ENCODE results near the gene SFI1. TPM values are rescaled to one million over a fixed set of nuclear protein-coding genes. Genes with fewer than 3 reads are reported as not detected.

Gene SFI1
- total and polyA plus RNA-seq, 4 donors = 16.7 to 59.6 (median 30.3) TPM

DNA sequence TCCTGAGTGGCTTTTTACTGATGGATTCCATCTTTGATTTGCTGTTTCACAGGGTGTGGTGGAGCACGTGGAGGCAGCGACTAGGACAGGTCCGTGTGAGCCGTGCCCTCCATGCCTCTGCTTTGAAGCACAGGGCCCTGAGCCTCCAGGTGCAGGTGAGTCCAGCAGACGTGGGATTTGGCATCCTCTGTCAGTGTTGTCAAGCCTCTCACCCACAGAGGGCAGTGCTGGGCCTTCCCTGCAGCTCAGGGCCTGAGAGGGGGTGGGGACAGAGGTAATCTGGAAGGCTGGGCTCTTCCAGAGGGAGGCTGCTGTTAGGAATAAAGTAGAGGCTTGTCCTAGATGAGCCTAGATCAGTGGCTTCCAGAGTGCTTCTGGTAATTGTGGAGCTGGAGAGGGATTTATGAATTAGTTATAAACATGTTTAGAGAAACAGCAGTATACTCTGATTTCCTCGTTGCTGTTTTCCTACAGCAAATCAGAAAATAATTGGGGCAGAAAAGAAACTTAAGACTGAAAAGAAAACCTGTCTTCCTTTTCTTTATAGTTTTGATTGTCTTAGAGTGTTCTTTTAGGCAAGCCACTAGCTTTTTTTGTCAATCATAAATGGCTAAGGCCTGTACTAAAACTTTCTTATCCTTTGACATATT is 65.0 kb downstream of the SFI1 start:
- DNase-seq (ENCODE audit: low read depth in 4 of 6, low spot score in 6 of 6) = peak in 4 of 6 donors; percentile 20 to 73 (median 46)
- Histone ChIP-seq H3K4me1 (ENCODE audit: control insufficient read depth, insufficient read depth, low read length) (no peaks in the 10 kb centered on the region), H3K36me3 (ENCODE audit: control insufficient read depth, insufficient read depth, low read length) (peaks cover 12% of the 10 kb centered on the region), H3K9me3 (ENCODE audit: control insufficient read depth, insufficient read depth, low read length) (no peaks in the 10 kb centered on the region), H3K27me3 (ENCODE audit: control insufficient read depth, insufficient read depth, low read length) (no peaks in the 10 kb centered on the region), H3K27ac (ENCODE audit: low read depth, low read length) (no peak overlapping the region), H3K4me3 (ENCODE audit: low read depth, low read length) (no peak overlapping the region)
- 25% methylated on average over 4 of the region's 6 CpGs for WGBS (ENCODE audit: insufficient coverage)

DNA sequence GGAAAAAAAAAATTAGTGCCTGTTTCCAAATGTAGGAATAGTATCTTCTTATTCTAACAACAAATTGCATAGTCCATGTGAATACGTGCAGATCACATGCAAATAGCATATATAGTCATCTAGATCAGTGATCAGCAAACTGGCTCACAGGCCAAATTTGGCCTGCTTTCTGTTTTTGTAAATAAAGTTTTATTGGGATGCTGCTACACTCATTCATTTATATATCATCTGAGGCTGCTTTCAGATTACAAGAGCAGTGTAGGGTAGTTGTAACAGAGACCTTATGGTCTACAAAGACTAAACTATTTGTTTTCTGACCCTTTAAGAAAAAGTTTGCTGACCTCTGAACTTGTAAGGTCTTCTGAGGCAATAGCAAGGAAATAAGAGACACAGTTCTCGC is 65.6 kb downstream of the SFI1 start:
- no CpG with 5 or more reads among the region's 2 CpGs for WGBS (ENCODE audit: insufficient coverage)

DNA sequence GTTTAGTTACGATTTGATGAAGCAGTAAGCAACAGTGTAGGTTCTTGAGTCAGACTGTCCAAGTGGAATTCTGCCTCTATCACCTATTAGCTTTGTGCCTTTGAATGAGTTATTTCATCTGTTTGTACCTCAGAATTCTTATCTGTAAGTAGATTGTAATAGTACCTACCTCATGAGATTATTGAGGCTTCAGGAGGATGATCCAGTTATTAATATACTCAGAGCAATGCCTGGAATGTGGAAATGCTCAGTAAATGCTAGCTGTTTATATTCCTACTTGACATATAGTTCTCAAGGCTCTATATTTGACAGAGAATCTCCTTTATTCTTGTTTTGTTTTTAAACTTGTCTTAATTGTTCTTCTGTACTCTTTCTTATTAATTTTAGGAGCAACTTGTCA is 70.1 kb downstream of the SFI1 start:
- Histone ChIP-seq H3K4me1 (ENCODE audit: control insufficient read depth, insufficient read depth, low read length) (no peaks in the 10 kb centered on the region), H3K9me3 (ENCODE audit: control insufficient read depth, insufficient read depth, low read length) (no peaks in the 10 kb centered on the region), H3K27ac (ENCODE audit: low read depth, low read length) (no peak overlapping the region), H3K36me3 (ENCODE audit: control insufficient read depth, insufficient read depth, low read length) (peaks cover 8% of the 10 kb centered on the region), H3K27me3 (ENCODE audit: control insufficient read depth, insufficient read depth, low read length) (no peaks in the 10 kb centered on the region), H3K4me3 (ENCODE audit: low read depth, low read length) (no peak overlapping the region)
- no peak for DNase-seq (ENCODE audit: low read depth in 4 of 6, low spot score in 6 of 6)
- WGBS (ENCODE audit: insufficient coverage) = no CpG with 5 or more reads among the region's 1 CpG

More for the DNA sequence above, 65.6 kb downstream of the SFI1 start:
- Histone ChIP-seq H3K36me3 (ENCODE audit: control insufficient read depth, insufficient read depth, low read length) (peaks cover 12% of the 10 kb centered on the region), H3K27ac (ENCODE audit: low read depth, low read length) (no peak overlapping the region), H3K9me3 (ENCODE audit: control insufficient read depth, insufficient read depth, low read length) (no peaks in the 10 kb centered on the region), H3K4me1 (ENCODE audit: control insufficient read depth, insufficient read depth, low read length) (no peaks in the 10 kb centered on the region), H3K4me3 (ENCODE audit: low read depth, low read length) (no peak overlapping the region), H3K27me3 (ENCODE audit: control insufficient read depth, insufficient read depth, low read length) (no peaks in the 10 kb centered on the region)
- no peak for DNase-seq (ENCODE audit: low read depth in 4 of 6, low spot score in 6 of 6)

DNA sequence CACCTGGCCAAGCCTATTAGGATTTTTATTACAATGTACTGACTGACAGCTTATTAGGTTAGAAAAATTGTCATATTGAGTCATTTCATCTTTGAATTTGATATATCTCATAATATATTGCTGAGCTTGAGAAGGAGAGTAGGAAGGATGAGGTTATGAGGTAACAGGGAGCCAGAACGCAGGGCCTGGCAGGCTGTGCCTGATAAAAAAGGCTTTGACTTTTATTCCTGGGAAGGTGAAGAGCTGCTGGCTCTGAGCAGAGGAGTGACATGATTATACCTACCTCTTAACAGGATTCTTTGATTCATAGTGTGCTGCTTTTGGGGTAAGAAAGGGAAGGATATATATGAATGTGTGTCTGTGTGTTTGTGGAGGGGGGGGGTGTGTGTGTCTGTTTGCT is 70.9 kb downstream of the SFI1 start:
- H3K27ac ChIP-seq (ENCODE audit: low read depth, low read length) = no peak overlapping the region
- no peaks in the 10 kb centered on the region for H3K4me1 ChIP-seq (ENCODE audit: control insufficient read depth, insufficient read depth, low read length)
- H3K27me3 ChIP-seq (ENCODE audit: control insufficient read depth, insufficient read depth, low read length) = no peaks in the 10 kb centered on the region
- no peaks in the 10 kb centered on the region for H3K9me3 ChIP-seq (ENCODE audit: control insufficient read depth, insufficient read depth, low read length)
- H3K4me3 ChIP-seq (ENCODE audit: low read depth, low read length) = no peak overlapping the region
- no peak for DNase-seq (ENCODE audit: low read depth in 4 of 6, low spot score in 6 of 6)
- peaks cover 8% of the 10 kb centered on the region for H3K36me3 ChIP-seq (ENCODE audit: control insufficient read depth, insufficient read depth, low read length)
- 100% methylated on average over 1 of the region's 1 CpG for WGBS (ENCODE audit: insufficient coverage)

DNA sequence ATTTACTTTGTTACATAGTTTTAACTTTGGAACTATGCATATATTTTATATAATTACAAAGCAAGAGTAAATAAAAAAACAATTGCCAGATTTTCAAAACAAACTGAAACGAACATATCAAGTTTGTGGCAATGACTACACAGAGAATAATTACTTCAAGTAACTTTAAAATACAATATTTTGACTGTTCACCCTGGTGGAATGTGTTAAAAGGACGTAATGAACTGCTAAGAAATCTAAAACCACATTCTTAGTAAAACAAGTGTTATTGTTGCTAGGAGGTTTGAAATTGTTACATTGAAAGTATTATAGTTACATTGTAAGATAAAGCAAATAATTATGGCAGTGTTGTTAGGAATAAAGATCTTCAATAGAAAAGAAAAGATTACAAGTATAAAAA is 71.4 kb downstream of the SFI1 start:
- H3K9me3 ChIP-seq (ENCODE audit: control insufficient read depth, insufficient read depth, low read length) = no peaks in the 10 kb centered on the region
- no peak overlapping the region for H3K27ac ChIP-seq (ENCODE audit: low read depth, low read length)
- H3K4me3 ChIP-seq (ENCODE audit: low read depth, low read length) = no peak overlapping the region
- no peaks in the 10 kb centered on the region for H3K4me1 ChIP-seq (ENCODE audit: control insufficient read depth, insufficient read depth, low read length)
- H3K27me3 ChIP-seq (ENCODE audit: control insufficient read depth, insufficient read depth, low read length) = no peaks in the 10 kb centered on the region
- no CpG with 5 or more reads among the region's 2 CpGs for WGBS (ENCODE audit: insufficient coverage)
- no peak for DNase-seq (ENCODE audit: low read depth in 4 of 6, low spot score in 6 of 6)
- peaks cover 6% of the 10 kb centered on the region for H3K36me3 ChIP-seq (ENCODE audit: control insufficient read depth, insufficient read depth, low read length)

DNA sequence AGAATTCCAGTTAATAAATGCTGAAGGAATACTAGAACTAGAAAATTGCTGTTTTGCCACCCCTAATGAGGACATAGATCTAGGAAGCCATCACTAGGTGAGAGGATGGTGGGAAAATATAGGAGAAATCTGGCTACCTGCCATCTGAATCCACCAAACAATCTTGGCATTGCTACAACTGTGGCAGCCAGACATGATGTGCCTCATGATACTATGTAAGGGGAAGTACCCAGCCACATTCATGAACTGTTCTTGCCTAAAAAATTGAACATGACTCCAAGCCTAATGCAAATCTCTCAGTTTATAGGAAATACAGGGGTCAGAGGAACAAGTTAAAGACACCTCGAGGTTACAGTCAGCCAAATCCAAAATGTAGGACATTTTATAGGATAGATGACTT is 72.8 kb downstream of the SFI1 start:
- H3K9me3 ChIP-seq (ENCODE audit: control insufficient read depth, insufficient read depth, low read length) = no peaks in the 10 kb centered on the region
- peaks cover 7% of the 10 kb centered on the region for H3K36me3 ChIP-seq (ENCODE audit: control insufficient read depth, insufficient read depth, low read length)
- no peak overlapping the region for H3K27ac ChIP-seq (ENCODE audit: low read depth, low read length)
- WGBS (ENCODE audit: insufficient coverage) = 100% methylated on average over 1 of the region's 1 CpG
- H3K4me3 ChIP-seq (ENCODE audit: low read depth, low read length) = no peak overlapping the region
- DNase-seq (ENCODE audit: low read depth in 4 of 6, low spot score in 6 of 6) = peak in 1 of 6 donors; percentile 42
- no peaks in the 10 kb centered on the region for H3K4me1 ChIP-seq (ENCODE audit: control insufficient read depth, insufficient read depth, low read length)
- H3K27me3 ChIP-seq (ENCODE audit: control insufficient read depth, insufficient read depth, low read length) = no peaks in the 10 kb centered on the region

DNA sequence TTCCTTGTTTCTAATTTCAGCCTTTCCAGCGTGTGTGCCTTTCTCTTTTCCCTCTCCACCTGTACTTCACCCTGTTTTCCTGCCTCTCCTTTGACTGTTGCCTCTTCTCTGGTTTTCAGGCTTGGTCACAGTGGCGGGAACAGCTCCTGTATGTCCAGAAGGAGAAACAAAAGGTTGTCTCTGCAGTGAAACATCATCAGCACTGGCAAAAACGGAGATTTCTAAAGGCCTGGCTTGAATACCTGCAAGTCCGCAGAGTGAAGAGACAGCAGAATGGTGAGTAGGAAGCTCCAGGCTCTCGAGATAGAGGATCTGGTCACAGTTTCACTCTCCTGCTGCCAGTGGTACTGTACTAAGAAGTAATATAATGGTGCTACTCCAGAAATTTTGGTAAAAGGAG is 76.6 kb downstream of the SFI1 start:
- 93% methylated on average over 3 of the region's 5 CpGs for WGBS (ENCODE audit: insufficient coverage)
- no peak overlapping the region for H3K4me3 ChIP-seq (ENCODE audit: low read depth, low read length)
- H3K27ac ChIP-seq (ENCODE audit: low read depth, low read length) = no peak overlapping the region
- no peaks in the 10 kb centered on the region for H3K27me3 ChIP-seq (ENCODE audit: control insufficient read depth, insufficient read depth, low read length)
- peaks cover 9% of the 10 kb centered on the region for H3K4me1 ChIP-seq (ENCODE audit: control insufficient read depth, insufficient read depth, low read length)
- no peaks in the 10 kb centered on the region for H3K9me3 ChIP-seq (ENCODE audit: control insufficient read depth, insufficient read depth, low read length)
- no peak for DNase-seq (ENCODE audit: low read depth in 4 of 6, low spot score in 6 of 6)
- H3K36me3 ChIP-seq (ENCODE audit: control insufficient read depth, insufficient read depth, low read length) = peaks cover 17% of the 10 kb centered on the region

DNA sequence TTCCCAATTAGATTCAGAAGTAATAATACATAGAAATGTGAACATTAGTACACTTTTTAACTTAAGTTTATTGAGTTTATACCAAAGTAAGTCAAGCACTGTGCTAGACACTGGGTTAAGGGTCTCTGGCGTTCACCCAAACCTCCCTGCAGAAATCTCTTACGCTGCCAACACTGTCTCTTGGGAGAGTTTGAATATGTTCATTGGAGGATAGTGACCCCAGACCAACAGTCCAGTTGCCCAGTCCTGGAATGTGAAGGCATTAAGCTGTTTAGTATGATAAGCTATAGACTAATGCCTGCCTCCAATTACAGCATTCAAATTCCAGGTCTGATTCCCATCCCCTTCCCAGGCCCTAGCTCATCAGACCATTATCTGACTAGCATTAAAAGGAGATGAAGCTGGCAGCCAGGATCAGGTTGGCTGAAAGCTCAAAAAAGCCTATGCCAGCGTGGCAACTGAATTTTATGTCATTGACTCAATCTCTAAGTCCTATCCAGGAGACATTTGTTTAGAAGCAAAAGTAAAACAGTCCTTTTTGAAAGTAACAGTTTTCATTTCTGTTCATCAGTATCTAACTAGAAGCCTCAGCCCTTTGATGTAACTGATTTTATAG is 77.8 kb downstream of the SFI1 start:
- 20% methylated on average over 1 of the region's 3 CpGs for WGBS (ENCODE audit: insufficient coverage)
- Histone ChIP-seq H3K9me3 (ENCODE audit: control insufficient read depth, insufficient read depth, low read length) (no peaks in the 10 kb centered on the region), H3K4me1 (ENCODE audit: control insufficient read depth, insufficient read depth, low read length) (peaks cover 9% of the 10 kb centered on the region), H3K27ac (ENCODE audit: low read depth, low read length) (no peak overlapping the region), H3K4me3 (ENCODE audit: low read depth, low read length) (no peak overlapping the region), H3K36me3 (ENCODE audit: control insufficient read depth, insufficient read depth, low read length) (peaks cover 24% of the 10 kb centered on the region), H3K27me3 (ENCODE audit: control insufficient read depth, insufficient read depth, low read length) (no peaks in the 10 kb centered on the region)
- DNase-seq (ENCODE audit: low read depth in 4 of 6, low spot score in 6 of 6) = peak in 2 of 6 donors; percentile 24 to 62

DNA sequence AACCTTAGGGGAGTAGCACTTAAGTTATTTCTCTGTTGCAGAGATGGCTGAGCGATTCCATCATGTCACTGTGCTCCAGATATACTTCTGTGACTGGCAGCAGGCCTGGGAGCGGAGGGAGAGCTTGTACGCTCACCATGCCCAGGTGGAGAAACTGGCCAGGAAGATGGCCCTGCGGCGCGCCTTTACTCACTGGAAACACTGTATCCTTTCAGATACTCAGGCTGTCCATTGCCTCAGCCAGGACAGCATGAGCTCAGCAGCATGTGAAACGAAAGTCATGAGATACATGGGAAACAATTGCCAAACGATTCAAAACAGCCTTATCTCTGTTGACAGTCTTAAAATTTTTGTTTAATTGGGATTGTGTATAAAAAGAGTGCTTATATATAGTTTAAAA is 78.9 kb downstream of the SFI1 start:
- Histone ChIP-seq H3K4me3 (ENCODE audit: low read depth, low read length) (no peak overlapping the region), H3K9me3 (ENCODE audit: control insufficient read depth, insufficient read depth, low read length) (no peaks in the 10 kb centered on the region), H3K36me3 (ENCODE audit: control insufficient read depth, insufficient read depth, low read length) (peaks cover 24% of the 10 kb centered on the region), H3K27me3 (ENCODE audit: control insufficient read depth, insufficient read depth, low read length) (no peaks in the 10 kb centered on the region), H3K27ac (ENCODE audit: low read depth, low read length) (no peak overlapping the region), H3K4me1 (ENCODE audit: control insufficient read depth, insufficient read depth, low read length) (peaks cover 9% of the 10 kb centered on the region)
- WGBS (ENCODE audit: insufficient coverage) = 96% methylated on average over 6 of the region's 8 CpGs
- DNase-seq (ENCODE audit: low read depth in 4 of 6, low spot score in 6 of 6) = no peak

DNA sequence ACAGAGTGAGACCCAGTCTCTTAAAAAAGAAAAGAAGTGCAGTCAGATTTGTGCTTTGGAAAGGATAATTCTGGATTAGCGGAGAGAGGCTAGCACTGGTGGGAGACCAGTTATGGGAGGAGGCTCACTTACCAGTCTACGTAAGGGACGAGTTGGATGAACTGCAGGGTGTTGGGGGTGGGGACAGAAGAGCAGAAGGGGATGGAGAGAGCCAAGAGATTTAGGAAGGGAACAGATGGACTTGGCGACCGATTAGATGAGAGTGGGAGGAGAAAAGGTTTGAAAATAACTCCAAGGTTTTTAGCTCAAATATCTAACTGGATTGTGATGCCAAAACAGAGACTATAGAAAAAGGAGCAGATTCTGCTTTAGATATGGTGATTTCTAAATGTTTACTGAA is 81.4 kb downstream of the SFI1 start:
- no peaks in the 10 kb centered on the region for H3K9me3 ChIP-seq (ENCODE audit: control insufficient read depth, insufficient read depth, low read length)
- no peak overlapping the region for H3K27ac ChIP-seq (ENCODE audit: low read depth, low read length)
- peaks cover 25% of the 10 kb centered on the region for H3K36me3 ChIP-seq (ENCODE audit: control insufficient read depth, insufficient read depth, low read length)
- H3K27me3 ChIP-seq (ENCODE audit: control insufficient read depth, insufficient read depth, low read length) = no peaks in the 10 kb centered on the region
- H3K4me1 ChIP-seq (ENCODE audit: control insufficient read depth, insufficient read depth, low read length) = peaks cover 9% of the 10 kb centered on the region
- 84% methylated on average over 5 of the region's 5 CpGs for WGBS (ENCODE audit: insufficient coverage)
- H3K4me3 ChIP-seq (ENCODE audit: low read depth, low read length) = no peak overlapping the region
- DNase-seq (ENCODE audit: low read depth in 4 of 6, low spot score in 6 of 6) = peak in 1 of 6 donors; percentile 74
